OCI-LY1 (cell line): ENCODE data around the gene MYO18B.

Experiments used
- H2AFZ ChIP-seq: fragments of 200-600 bp; sonication (generic), shearing (Covaris generic); 2 replicates; pipeline ENCODE4 v1.6.0; 2014; ENCODE audit warnings: antibody characterized with exemption, mild to moderate bottlenecking, low read length
- H3F3A ChIP-seq: fragments of 200-600 bp; sonication (generic), shearing (Covaris generic); 2 replicates; pipeline ENCODE4 v1.6.0; 2014; ENCODE audit warnings: mild to moderate bottlenecking, antibody characterized with exemption, low read length, moderate library complexity; ENCODE audit not compliant: insufficient read depth
- H3K27ac ChIP-seq: fragments of 200-600 bp; sonication (generic); 2 replicates; pipeline ENCODE4 v1.5.1; 2014; ENCODE audit warnings: low read length, mixed run types, mild to moderate bottlenecking, low read depth; ENCODE audit not compliant: poor library complexity, severe bottlenecking
- H3K27me3 ChIP-seq: fragments of 200-600 bp; sonication (generic); 2 replicates; pipeline ENCODE4 v1.6.0; 2014; ENCODE audit warnings: antibody characterized with exemption, mild to moderate bottlenecking, low read length, moderate library complexity; ENCODE audit not compliant: insufficient read depth
- H3K36me3 ChIP-seq: fragments of 200-600 bp; sonication (generic); 2 replicates; pipeline ENCODE4 v1.6.1; 2014; ENCODE audit warnings: mild to moderate bottlenecking, antibody characterized with exemption, low read length, moderate library complexity, mixed read lengths; ENCODE audit not compliant: insufficient read depth
- H3K4me1 ChIP-seq: fragments of 200-600 bp; sonication (generic); 2 replicates; pipeline ENCODE4 v1.5.1; 2014; ENCODE audit warnings: mild to moderate bottlenecking, low read length, moderate library complexity; ENCODE audit not compliant: insufficient read depth, severe bottlenecking
- H3K4me2 ChIP-seq: fragments of 200-600 bp; sonication (generic), shearing (Covaris generic); 2 replicates; pipeline ENCODE4 v1.6.1; 2014; ENCODE audit warnings: low read length
- H3K4me3 ChIP-seq: fragments of 200-600 bp; sonication (generic); 2 replicates; pipeline ENCODE4 v1.5.1; 2014; ENCODE audit warnings: low read length, low read depth, mild to moderate bottlenecking, mixed read lengths; ENCODE audit not compliant: poor library complexity, severe bottlenecking
- H3K79me2 ChIP-seq: fragments of 200-600 bp; shearing (Covaris generic); 2 replicates; pipeline ENCODE4 v1.6.1; 2016; ENCODE audit warnings: mixed run types, low read length, mixed read lengths; ENCODE audit not compliant: insufficient read depth
- H3K9ac ChIP-seq: fragments of 200-600 bp; sonication (generic), shearing (Covaris generic); 2 replicates; pipeline ENCODE4 v1.6.1; 2014; ENCODE audit warnings: mild to moderate bottlenecking, low read length, mixed read lengths
- H3K9me2 ChIP-seq: fragments of 200-600 bp; sonication (generic), shearing (Covaris generic); 2 replicates; pipeline ENCODE4 v1.6.1; 2014; ENCODE audit warnings: low read depth, mild to moderate bottlenecking, low read length, mixed read lengths
- H3K9me3 ChIP-seq: fragments of 200-600 bp; shearing (Covaris generic); 2 replicates; pipeline ENCODE4 v1.6.1; 2014; ENCODE audit warnings: low read length, mixed read lengths
- H4K20me1 ChIP-seq: fragments of 200-600 bp; sonication (generic), shearing (Covaris generic); 2 replicates; pipeline ENCODE4 v1.6.0; 2016; ENCODE audit warnings: mild to moderate bottlenecking, low read length; ENCODE audit not compliant: insufficient read depth
- EZH2 ChIP-seq: fragments of 200-600 bp; sonication (generic), shearing (Covaris generic); IDR thresholded peaks from 2 replicates; pipeline ENCODE4 v1.8.0; 2017; ENCODE audit warnings: borderline replicate concordance, mixed run types, mild to moderate bottlenecking, antibody characterized with exemption, low read length, moderate library complexity, mixed read lengths
- TF ChIP-seq, protein P1 (sequence below): fragments of 200-600 bp; sonication (generic), shearing (Covaris generic); IDR thresholded peaks from 2 replicates; pipeline ENCODE4 v1.5.1; 2017; ENCODE audit warnings: mild to moderate bottlenecking, antibody characterized with exemption, low read length, moderate library complexity, mixed read lengths

Gene MYO18B

DNA sequence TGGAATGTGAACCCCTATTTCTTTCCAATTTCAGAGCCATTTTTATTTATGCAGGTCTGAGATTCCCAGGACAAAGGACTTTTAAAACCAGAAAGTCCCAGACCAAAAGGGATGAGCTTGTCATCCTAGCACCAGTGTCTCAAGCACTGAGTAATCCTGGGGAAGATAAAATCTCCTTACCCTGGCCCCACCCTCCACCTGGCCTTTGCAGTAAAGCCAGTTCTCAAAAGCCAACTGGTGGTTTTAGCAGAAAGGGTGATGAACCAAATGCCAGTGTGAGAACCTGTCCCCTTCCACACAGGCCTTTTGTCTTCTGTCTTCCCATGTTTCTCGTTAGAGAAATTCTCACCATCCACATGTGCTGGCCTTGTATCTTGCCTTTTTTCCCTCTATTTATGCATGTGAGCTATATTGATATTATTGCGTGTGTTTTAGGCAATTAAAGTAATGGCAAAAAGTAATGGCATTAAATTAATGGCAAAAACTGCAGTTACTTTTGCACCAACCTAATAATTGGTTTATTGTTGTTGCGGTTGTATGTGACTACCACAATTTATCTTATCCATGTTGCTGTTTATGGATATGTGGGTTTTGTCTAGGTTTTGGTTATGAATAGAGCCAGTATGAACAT, 191.3 kb downstream of the MYO18B start:
- Histone ChIP-seq H3K4me1 (no peaks in the 10 kb centered on the region), H3K27me3 (no peaks in the 10 kb centered on the region), H3K4me3 (no peak overlapping the region), H3K36me3 (no peaks in the 10 kb centered on the region), H4K20me1 (no peaks in the 10 kb centered on the region), H3K9ac (no peak overlapping the region), H3K27ac (no peak overlapping the region), H3K4me2 (no peak overlapping the region), H2AFZ (no peak overlapping the region), H3K9me2 (no peaks in the 10 kb centered on the region), H3F3A (no peaks in the 10 kb centered on the region), H3K9me3 (no peaks in the 10 kb centered on the region), H3K79me2 (no peaks in the 10 kb centered on the region)
- no peak for TF ChIP-seq EZH2
- TF ChIP-seq, protein P1, sequence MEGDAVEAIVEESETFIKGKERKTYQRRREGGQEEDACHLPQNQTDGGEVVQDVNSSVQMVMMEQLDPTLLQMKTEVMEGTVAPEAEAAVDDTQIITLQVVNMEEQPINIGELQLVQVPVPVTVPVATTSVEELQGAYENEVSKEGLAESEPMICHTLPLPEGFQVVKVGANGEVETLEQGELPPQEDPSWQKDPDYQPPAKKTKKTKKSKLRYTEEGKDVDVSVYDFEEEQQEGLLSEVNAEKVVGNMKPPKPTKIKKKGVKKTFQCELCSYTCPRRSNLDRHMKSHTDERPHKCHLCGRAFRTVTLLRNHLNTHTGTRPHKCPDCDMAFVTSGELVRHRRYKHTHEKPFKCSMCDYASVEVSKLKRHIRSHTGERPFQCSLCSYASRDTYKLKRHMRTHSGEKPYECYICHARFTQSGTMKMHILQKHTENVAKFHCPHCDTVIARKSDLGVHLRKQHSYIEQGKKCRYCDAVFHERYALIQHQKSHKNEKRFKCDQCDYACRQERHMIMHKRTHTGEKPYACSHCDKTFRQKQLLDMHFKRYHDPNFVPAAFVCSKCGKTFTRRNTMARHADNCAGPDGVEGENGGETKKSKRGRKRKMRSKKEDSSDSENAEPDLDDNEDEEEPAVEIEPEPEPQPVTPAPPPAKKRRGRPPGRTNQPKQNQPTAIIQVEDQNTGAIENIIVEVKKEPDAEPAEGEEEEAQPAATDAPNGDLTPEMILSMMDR: no peak

DNA sequence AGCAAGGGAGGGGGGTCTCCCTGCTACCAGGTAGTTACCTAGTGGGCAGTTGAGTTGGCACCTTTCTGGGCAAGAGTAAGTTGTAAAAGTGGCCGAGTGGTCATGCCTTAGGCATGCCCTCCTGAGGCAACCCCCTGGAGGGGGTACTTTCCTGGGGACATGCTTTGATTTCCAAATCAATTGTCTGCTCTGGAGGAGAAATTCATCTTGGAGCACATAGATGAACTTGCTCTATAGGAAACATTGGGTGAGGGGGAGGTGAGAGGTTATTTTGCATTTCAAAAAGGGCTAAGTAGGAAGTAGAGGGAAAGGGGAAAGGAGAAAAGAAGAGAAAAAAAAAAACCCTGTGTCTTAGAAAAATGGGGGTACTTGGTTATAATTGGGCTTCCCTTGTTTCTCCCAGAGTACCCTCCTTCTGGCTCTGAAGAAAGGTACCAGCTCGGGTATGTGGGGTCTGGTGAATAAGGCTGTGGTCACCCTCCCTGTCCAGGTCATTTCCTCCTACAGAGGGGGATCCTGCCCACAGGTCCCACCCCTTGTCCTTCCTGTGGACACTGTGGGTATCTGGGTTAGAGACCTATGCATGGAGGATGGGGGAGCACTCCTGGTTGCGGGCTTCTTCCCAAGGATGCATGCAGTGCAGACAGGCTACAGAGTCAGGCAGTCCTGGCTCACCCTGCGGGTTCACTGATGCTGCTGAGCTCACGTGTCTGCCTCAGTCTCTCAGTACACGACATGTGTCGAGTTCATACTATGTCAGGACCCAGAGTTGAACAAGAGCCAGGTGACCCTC, 193.5 kb downstream of the MYO18B start:
- H3K27me3 ChIP-seq: no peaks in the 10 kb centered on the region
- H4K20me1 ChIP-seq: no peaks in the 10 kb centered on the region
- H3K4me3 ChIP-seq: no peak overlapping the region
- no peaks in the 10 kb centered on the region for H3K36me3 ChIP-seq
- no peak overlapping the region for H2AFZ ChIP-seq
- H3K9me2 ChIP-seq: no peaks in the 10 kb centered on the region
- no peaks in the 10 kb centered on the region for H3K4me1 ChIP-seq
- no peak overlapping the region for H3K9ac ChIP-seq
- H3K9me3 ChIP-seq: no peaks in the 10 kb centered on the region
- H3K79me2 ChIP-seq: no peaks in the 10 kb centered on the region
- H3K4me2 ChIP-seq: no peak overlapping the region
- TF ChIP-seq, protein P1: no peak
- TF ChIP-seq EZH2: no peak
- H3F3A ChIP-seq: no peaks in the 10 kb centered on the region
- H3K27ac ChIP-seq: no peak overlapping the region

DNA sequence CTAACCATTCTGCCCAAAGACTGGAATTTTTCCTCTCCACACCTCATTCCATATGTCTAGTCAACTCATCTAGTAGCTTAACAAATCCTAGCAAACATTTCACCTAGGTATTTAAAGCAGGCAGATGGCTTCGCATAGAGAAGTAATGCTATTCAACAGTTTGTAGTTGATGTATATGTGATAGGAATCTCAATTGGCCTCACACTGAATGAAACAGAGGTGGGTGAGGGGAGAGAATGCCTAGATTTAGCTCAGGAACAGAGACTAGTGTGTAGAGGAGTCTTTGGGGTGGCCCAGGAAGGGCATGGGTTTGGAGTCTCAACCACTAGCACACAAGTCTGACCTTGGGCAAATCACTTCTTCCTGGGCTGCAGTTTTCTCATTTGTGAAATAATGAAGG, 196.2 kb downstream of the MYO18B start:
- Histone ChIP-seq H3F3A (no peaks in the 10 kb centered on the region), H3K9ac (no peak overlapping the region), H3K36me3 (no peaks in the 10 kb centered on the region), H3K4me1 (no peaks in the 10 kb centered on the region), H3K79me2 (no peaks in the 10 kb centered on the region), H3K9me3 (no peaks in the 10 kb centered on the region), H3K27ac (no peak overlapping the region), H2AFZ (no peak overlapping the region), H3K4me3 (no peak overlapping the region), H3K27me3 (no peaks in the 10 kb centered on the region), H3K4me2 (no peak overlapping the region), H3K9me2 (no peaks in the 10 kb centered on the region), H4K20me1 (no peaks in the 10 kb centered on the region)
- no peak for TF ChIP-seq EZH2
- TF ChIP-seq, protein P1: no peak
